Measurements from ENCODE around the gene HIGD2A. TPM values are rescaled to one million over a fixed set of nuclear protein-coding genes. Genes with fewer than 3 reads are reported as not detected.

Gene HIGD2A, protein sequence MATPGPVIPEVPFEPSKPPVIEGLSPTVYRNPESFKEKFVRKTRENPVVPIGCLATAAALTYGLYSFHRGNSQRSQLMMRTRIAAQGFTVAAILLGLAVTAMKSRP
- total RNA-seq: 10 to 100 TPM; 94.0 to 94.5 TPM

- Mint-ChIP-seq H3K9me3 (no peaks in the 10 kb centered on the region), H3K36me3 (peaks cover 53% of the 10 kb centered on the region), H3K27ac (peak within 1 kb of the TSS; percentile 100), H3K4me1 (peaks cover 27% of the 10 kb centered on the region), H3K27me3 (no peaks in the 10 kb centered on the region), H3K4me3 (peak within 1 kb of the TSS; percentile 98)
- DNase-seq: peak; percentile 98
These were observed at the start of gene HIGD2A, which contains the start of gene NOP16 for GRCh38 chr5:176388444-176389134. HIGD2A (plus strand) TSS chr5:176388751; CDS start chr5:176388820, 69 bp downstream. NOP16 (minus strand) TSS chr5:176388598; CDS start chr5:176388539, 59 bp downstream.

GRCh38 chr5:176339304-176339703 lies 49.2 kb upstream of the HIGD2A start:
- H3K27me3 Mint-ChIP-seq: no peaks in the 10 kb centered on the region
- no peak overlapping the region for H3K4me3 Mint-ChIP-seq
- H3K36me3 Mint-ChIP-seq: peaks cover 18% of the 10 kb centered on the region
- DNase-seq: no peak
- H3K9me3 Mint-ChIP-seq: no peaks in the 10 kb centered on the region
- no peaks in the 10 kb centered on the region for H3K4me1 Mint-ChIP-seq
- no peak overlapping the region for H3K27ac Mint-ChIP-seq

DNA sequence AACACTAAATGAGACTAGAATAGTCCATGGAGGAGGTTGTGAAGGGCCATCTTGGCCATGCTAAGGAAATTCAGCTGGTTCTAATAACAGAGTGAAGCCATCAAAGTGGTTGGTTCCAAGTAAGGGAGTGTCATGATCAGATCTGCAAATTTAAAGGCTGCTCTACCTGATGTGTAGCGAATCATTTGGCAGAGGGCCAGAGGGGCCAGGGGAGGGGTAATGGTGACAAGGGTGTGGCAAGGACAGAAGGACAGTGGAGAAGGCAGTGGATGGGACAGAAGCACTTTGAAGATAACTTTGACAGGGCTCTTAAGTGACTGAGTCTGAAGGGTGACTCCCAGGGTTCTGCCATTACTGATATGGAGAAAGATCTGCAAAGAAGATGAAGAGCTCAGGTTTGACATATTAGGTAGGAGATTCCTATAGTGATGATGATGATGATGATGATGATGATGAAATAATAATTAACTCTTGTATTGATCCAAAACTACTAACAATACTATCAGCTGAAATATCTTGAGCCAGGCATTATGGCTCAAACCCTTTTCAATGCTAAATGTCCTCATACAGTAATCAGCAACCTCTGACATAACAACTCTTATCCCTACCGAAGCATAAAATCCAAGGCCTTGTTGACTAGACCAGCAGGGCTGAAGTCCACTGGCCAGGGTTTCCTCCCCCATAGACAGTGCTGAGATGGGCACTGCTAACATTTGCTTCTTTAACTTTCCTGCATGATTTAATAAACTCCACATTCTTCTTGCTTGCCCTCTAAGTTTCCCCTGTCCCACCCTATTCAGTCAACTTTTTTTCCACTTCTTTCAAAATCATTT lies 47.0 kb upstream of the HIGD2A start:
- H3K27ac Mint-ChIP-seq: no peak overlapping the region
- DNase-seq: no peak
- no peaks in the 10 kb centered on the region for H3K9me3 Mint-ChIP-seq
- no peaks in the 10 kb centered on the region for H3K27me3 Mint-ChIP-seq
- H3K4me1 Mint-ChIP-seq: no peaks in the 10 kb centered on the region
- H3K4me3 Mint-ChIP-seq: no peak overlapping the region
- peaks cover 13% of the 10 kb centered on the region for H3K36me3 Mint-ChIP-seq

DNA sequence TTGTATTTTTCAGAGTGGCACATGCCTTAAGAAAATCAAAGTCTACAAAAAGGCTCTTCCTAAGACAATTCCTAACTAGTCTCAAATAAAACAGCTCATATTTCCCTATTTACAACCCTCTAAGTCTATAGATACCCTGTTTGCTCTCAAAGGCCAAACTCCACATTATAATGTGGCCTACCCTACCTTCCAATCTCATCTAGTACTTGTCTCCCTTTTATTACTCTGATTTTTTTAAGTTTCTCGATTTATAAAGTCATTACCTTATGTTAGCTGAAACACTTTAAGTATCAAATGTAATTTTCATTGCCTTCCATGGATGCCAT lies 46.4 kb upstream of the HIGD2A start:
- no peak for DNase-seq
- no peaks in the 10 kb centered on the region for H3K27me3 Mint-ChIP-seq
- no peak overlapping the region for H3K27ac Mint-ChIP-seq
- H3K4me1 Mint-ChIP-seq: no peaks in the 10 kb centered on the region
- H3K36me3 Mint-ChIP-seq: peaks cover 8% of the 10 kb centered on the region
- no peaks in the 10 kb centered on the region for H3K9me3 Mint-ChIP-seq
- H3K4me3 Mint-ChIP-seq: no peak overlapping the region

DNA sequence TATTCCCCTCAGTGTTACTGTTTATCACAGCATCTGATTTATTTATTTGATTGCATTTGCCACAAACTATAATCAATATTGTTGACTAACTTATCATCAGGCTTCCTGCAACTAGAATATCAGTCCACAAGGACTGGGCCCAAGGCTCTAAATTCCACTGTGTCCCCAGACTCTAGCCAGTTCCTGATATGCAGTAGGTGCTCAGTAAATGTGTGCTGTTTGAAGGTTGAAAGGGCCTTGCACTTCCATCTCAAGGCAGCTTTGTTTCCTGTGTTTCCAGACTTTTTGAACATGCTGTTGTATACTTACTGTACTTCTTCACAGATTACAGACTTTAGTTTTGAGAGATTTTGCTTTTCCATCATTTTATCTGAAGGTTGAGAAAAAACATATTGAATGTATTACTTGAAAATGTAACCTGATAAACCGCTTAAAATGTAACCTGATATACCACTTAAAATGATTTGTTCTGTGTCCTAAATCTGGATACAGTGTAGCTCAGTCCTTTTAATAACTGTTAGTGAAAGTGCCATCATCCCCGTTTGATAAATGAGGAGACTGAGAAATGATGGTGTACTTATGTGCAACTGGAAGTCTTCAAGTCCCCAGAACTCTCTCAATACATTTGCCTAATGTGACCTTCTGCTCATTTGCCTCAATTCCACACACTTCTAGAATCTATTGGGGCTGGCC lies 45.6 kb upstream of the HIGD2A start:
- Mint-ChIP-seq H3K27me3 (no peaks in the 10 kb centered on the region), H3K27ac (no peak overlapping the region), H3K4me1 (no peaks in the 10 kb centered on the region), H3K36me3 (peaks cover 12% of the 10 kb centered on the region), H3K4me3 (no peak overlapping the region), H3K9me3 (no peaks in the 10 kb centered on the region)
- no peak for DNase-seq

DNA sequence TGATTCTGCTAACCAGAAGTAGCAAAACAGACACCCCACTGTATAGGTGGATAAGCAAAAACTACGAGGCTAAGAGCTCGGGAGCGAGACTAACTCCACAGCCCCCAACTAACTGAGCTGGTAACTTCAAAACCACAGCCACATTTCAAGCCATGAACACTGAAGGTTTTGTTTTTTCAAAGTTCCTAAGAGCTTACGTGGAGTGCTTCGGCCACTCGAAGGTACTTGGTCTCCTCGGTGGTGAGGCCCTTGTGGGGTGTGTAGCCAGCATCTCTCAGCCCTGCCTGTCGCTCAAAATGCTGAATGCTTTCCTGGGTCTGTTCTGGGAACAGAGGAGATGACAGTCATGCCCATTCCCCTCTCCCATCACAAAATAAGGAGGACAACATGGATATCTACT lies 38.1 kb upstream of the HIGD2A start:
- Mint-ChIP-seq H3K36me3 (peaks cover 41% of the 10 kb centered on the region), H3K9me3 (no peaks in the 10 kb centered on the region)
- DNase-seq: no peak

DNA sequence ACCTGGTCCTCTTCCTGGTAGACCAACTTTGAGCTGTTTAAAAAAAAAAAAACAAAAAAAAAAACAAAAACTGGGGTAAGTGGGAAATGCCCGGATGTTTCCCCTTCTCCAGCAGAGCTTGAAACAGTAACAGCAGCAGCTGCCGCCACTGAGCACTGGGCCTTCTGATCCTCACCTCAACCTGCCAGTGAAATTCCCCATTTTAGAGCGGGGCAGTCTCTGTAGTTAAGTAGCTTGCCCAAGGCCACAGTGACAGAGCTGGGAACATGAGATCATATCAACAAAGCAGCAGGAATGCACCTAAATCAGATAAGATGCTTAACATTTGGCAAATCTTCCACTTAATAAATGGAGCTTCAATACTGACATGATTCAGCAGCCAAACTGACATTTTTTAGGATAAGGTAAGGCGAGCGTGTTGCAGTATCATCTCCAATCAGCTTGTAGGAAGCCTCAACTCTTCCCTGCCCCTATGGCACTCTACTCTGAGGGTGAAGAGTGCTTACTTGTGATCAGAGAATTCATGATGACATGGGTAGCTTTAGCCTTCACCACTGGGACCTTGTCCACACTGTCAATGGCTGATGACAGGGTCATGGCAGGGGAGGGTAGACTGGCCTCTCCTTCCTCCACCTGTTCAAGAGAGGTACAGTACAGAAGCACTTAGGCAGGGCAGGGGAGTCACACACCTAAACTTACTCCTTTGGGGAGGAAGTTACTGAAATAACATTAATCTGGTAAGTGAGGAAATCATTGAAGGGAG lies 36.3 kb upstream of the HIGD2A start:
- H3K27me3 Mint-ChIP-seq: no peaks in the 10 kb centered on the region
- peaks cover 44% of the 10 kb centered on the region for H3K36me3 Mint-ChIP-seq
- no peak for DNase-seq
- H3K9me3 Mint-ChIP-seq: no peaks in the 10 kb centered on the region
- H3K4me3 Mint-ChIP-seq: no peak overlapping the region
- peaks cover 18% of the 10 kb centered on the region for H3K4me1 Mint-ChIP-seq
- H3K27ac Mint-ChIP-seq: peak overlapping the region; percentile 9

More for the DNA sequence above, 38.1 kb upstream of the HIGD2A start:
- Mint-ChIP-seq H3K27ac (peak overlapping the region; percentile 10), H3K4me1 (peaks cover 14% of the 10 kb centered on the region), H3K27me3 (no peaks in the 10 kb centered on the region), H3K4me3 (no peak overlapping the region)

GRCh38 chr5:176353533-176353932 lies 35.0 kb upstream of the HIGD2A start:
- Mint-ChIP-seq H3K4me1 (peaks cover 24% of the 10 kb centered on the region), H3K9me3 (no peaks in the 10 kb centered on the region), H3K27ac (no peak overlapping the region), H3K4me3 (no peak overlapping the region), H3K36me3 (peaks cover 43% of the 10 kb centered on the region), H3K27me3 (no peaks in the 10 kb centered on the region)
- DNase-seq: no peak

- Mint-ChIP-seq H3K27me3 (no peaks in the 10 kb centered on the region), H3K4me1 (peaks cover 33% of the 10 kb centered on the region), H3K4me3 (no peak overlapping the region), H3K9me3 (no peaks in the 10 kb centered on the region), H3K36me3 (peaks cover 35% of the 10 kb centered on the region), H3K27ac (no peak overlapping the region)
- DNase-seq: no peak
These were observed 33.0 kb upstream of the HIGD2A start for GRCh38 chr5:176355400-176356178.

DNA sequence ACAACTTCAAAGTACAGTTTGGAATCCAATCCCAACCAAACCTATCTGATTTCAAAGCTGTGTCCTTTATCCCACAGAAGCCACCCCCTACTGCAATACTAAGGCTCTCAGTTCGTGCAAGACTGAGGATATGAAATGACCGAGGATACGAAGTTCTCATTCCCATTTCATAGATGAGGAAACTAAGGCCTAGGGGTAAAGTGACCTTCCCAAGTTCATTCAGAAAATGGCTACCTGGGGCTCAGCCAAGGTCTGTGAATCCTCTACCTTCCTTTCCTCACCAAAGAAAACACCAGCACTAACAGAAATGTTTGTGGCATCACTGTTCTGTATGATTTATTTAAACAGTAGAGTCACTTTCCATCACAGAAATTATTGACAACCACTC lies 32.4 kb upstream of the HIGD2A start:
- H3K9me3 Mint-ChIP-seq: no peaks in the 10 kb centered on the region
- no peaks in the 10 kb centered on the region for H3K27me3 Mint-ChIP-seq
- peaks cover 33% of the 10 kb centered on the region for H3K4me1 Mint-ChIP-seq
- H3K4me3 Mint-ChIP-seq: no peak overlapping the region
- H3K27ac Mint-ChIP-seq: no peak overlapping the region
- DNase-seq: no peak
- peaks cover 35% of the 10 kb centered on the region for H3K36me3 Mint-ChIP-seq

DNA sequence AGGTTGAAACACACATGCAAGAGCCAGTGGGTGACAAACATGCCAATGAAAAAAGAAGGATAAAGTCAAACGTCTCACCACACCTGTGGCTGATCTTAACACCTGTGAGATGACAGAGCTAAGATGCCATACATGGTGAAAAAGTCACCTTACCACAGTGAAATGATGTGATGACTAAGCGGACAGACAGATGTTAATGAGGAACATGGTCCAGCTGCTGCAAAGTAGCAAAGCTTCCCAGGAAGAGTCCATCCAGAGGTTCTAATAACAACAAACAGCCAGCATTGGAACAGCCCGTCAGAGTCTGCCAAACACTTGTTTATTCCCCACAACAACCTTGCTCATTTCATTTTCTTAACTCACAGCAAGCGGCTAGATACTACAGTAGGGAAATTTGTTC lies 28.9 kb upstream of the HIGD2A start:
- Mint-ChIP-seq H3K27ac (peak overlapping the region; percentile 65), H3K4me1 (peaks cover 31% of the 10 kb centered on the region), H3K9me3 (no peaks in the 10 kb centered on the region), H3K36me3 (peaks cover 21% of the 10 kb centered on the region), H3K27me3 (no peaks in the 10 kb centered on the region), H3K4me3 (peak overlapping the region; percentile 99)
- DNase-seq: no peak

- Mint-ChIP-seq H3K27me3 (no peaks in the 10 kb centered on the region), H3K36me3 (peaks cover 17% of the 10 kb centered on the region), H3K4me3 (peak overlapping the region; percentile 99), H3K4me1 (peaks cover 25% of the 10 kb centered on the region), H3K9me3 (no peaks in the 10 kb centered on the region), H3K27ac (peak overlapping the region; percentile 98)
- no peak for DNase-seq
These were observed 27.6 kb upstream of the HIGD2A start for GRCh38 chr5:176360894-176361436.

GRCh38 chr5:176361437-176362232 lies 26.9 kb upstream of the HIGD2A start, which contains the start of gene KIAA1191:
KIAA1191 (minus strand) TSS chr5:176361764; CDS start chr5:176359508, 2,256 bp downstream.
- H3K9me3 Mint-ChIP-seq: no peaks in the 10 kb centered on the region
- peak within 1 kb of the TSS; percentile 98 for H3K27ac Mint-ChIP-seq
- H3K4me3 Mint-ChIP-seq: peak within 1 kb of the TSS; percentile 99
- peaks cover 25% of the 10 kb centered on the region for H3K4me1 Mint-ChIP-seq
- H3K27me3 Mint-ChIP-seq: no peaks in the 10 kb centered on the region
- H3K36me3 Mint-ChIP-seq: peaks cover 18% of the 10 kb centered on the region
- peak; percentile 93 for DNase-seq

All from activated naive CD8-positive, alpha-beta T cell treated with anti-CD3 and anti-CD28 coated beads for 36 hours (primary cell).